D721Med (cell line): ENCODE results near the gene NOL12.

Experiments used
- DNase-seq: peaks from one replicate; pipeline ENCODE4 v3.0.0; 2011; ENCODE audit warnings: low spot score; ENCODE audit not compliant: insufficient read length
- FAIRE-seq: peaks from 2 replicates; lab custom pipeline; 2011; peaks lifted over from hg19 to GRCh38; lab: Jason Lieb, UNC
- TF ChIP-seq, protein P1 (sequence below): IDR thresholded peaks from 2 replicates; pipeline ENCODE4 v1.5.1; 2012; ENCODE audit warnings: mild to moderate bottlenecking, control low read depth; ENCODE audit not compliant: insufficient read depth; ENCODE audit errors: missing control alignments

NOL12 gene

DNA sequence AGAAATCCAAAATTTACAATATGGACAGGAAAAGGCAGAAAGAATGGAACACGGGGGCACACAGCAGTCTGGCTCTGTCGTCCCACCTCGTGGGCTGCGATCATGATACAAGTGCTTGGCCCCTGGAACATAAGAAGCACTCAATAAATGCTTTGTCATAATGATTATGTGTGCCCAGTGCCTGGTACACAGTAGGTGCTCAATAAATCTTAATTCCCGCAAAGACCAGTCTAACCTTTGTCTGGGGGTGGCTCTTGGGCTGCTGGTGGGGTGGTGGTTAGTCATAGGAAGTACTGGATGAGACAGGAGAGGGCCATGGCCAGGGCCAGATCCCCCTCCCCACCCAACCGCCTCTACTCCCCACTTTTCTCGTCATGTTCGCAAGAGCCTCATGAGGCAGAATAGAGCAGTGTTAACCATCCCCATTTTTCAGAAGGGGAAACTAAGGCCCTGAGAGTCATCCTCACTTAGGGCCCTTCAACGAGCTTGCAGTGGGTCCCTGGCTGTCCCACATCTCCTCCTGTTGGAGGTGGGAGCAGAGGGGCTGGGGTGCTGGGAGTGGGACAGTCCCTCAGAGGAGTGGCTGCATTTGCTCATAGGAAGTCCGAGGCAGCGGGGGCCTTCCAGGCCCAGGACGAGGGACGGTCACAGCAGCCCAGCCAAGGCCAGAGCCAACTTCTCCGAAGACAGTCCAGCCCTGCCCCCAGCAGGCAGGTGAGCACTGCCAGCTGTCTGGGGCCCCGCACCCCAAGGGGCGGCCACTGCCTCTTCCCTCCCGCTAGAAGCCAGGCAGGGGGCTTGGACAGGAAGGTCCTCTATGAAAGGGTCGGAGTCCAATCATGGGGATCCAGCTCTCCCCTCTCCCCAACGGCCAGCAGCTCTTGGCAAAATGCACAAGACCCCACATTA, 46.8 kb downstream of the NOL12 start:
- no peak for DNase-seq
- TF ChIP-seq, protein P1, sequence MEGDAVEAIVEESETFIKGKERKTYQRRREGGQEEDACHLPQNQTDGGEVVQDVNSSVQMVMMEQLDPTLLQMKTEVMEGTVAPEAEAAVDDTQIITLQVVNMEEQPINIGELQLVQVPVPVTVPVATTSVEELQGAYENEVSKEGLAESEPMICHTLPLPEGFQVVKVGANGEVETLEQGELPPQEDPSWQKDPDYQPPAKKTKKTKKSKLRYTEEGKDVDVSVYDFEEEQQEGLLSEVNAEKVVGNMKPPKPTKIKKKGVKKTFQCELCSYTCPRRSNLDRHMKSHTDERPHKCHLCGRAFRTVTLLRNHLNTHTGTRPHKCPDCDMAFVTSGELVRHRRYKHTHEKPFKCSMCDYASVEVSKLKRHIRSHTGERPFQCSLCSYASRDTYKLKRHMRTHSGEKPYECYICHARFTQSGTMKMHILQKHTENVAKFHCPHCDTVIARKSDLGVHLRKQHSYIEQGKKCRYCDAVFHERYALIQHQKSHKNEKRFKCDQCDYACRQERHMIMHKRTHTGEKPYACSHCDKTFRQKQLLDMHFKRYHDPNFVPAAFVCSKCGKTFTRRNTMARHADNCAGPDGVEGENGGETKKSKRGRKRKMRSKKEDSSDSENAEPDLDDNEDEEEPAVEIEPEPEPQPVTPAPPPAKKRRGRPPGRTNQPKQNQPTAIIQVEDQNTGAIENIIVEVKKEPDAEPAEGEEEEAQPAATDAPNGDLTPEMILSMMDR = no peak
- no peak for FAIRE-seq

DNA sequence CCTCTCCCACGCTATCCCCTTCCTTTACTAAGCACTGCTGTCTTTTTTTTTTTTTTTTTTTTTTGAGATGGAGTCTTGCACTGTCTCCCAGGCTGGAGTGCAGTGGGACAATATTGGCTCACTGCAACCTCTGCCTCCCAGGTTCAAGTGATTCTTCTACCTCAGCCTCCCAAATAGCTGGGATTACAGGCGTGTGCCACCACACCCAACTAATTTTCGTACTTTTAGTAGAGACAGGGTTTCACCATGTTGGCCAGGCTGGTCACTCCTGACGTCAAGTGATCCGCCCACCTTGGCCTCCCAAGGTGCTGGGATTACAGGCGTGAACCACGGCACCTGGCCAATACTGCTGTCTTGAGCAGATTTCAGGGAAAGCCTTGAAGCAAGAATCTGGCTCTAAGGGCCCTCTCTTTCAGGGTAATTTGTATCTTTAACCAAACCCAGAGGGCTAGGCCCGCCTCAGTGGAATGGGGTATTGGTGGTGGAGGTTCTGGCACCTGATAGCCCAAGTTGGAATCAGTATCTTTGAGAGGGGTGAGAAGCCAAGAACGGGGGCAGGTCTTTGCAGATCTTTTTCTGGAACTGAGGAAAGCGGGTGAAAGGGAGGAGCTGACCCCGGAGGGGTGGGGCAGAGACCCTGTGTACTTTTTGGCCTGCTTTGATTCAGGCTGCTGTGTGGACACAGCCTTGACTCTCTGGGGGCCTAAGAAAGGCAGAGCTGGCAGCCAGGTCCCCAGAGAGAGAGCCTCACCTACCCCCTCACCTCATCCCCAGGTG, 47.7 kb downstream of the NOL12 start:
- TF ChIP-seq, protein P1 = no peak
- FAIRE-seq (no peak), DNase-seq (no peak)

DNA sequence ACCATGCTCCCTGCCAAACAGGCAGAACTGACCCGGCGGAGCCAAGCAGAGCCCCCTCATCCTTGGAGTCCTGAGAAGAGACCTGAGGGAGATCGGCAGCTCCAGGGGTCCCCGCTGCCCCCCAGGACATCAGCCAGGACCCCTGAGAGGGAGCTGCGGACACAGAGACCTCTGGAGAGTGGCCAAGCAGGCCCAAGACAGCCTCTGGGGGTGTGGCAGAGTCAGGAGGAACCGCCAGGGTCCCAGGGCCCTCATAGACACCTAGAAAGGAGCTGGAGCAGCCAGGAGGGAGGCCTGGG, 48.2 kb downstream of the NOL12 start:
- FAIRE-seq = no peak

DNA sequence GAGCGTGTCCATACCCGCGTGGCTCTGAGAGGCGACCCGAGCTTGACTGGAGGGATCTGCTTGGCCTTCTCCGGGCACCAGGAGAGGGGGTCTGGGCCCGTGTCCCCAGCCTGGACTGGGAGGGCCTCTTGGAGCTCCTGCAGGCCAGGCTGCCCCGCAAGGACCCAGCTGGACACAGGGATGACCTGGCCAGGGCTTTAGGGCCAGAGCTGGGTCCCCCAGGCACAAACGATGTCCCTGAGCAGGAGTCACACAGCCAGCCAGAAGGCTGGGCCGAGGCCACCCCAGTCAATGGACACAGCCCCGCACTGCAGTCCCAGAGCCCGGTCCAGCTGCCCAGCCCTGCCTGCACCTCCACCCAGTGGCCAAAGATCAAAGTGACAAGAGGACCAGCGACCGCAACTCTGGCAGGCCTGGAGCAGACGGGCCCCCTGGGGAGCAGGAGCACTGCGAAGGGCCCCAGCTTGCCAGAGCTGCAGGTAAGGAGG, 48.9 kb downstream of the NOL12 start:
- FAIRE-seq (no peak), DNase-seq (no peak)

More for the DNA sequence above, 48.2 kb downstream of the NOL12 start:
- TF ChIP-seq, protein P1 = no peak
- no peak for DNase-seq

DNA sequence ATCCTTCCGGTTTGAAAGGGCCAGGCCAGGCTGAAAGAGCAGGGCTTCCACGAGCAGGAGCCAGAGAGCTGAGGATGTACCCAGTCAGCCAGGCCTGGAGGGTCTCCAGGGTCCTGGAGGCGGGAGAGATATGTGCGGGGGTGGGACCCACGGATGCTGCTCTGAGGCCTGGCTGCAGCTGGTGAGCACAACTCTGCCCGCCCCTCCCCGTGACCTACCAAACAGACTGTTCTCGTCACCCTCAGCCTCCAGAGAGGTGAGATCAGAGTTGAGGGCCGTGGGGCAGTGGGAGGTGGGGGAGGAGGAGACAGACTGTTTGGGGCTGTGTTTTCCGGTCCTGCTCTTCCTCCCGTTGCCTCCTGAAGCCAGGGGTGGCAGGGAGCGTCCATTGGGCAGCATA, 52.9 kb downstream of the NOL12 start:
- FAIRE-seq (no peak), DNase-seq (no peak)
- TF ChIP-seq, protein P1 = no peak

More for the DNA sequence above, 48.9 kb downstream of the NOL12 start:
- TF ChIP-seq, protein P1 = no peak

DNA sequence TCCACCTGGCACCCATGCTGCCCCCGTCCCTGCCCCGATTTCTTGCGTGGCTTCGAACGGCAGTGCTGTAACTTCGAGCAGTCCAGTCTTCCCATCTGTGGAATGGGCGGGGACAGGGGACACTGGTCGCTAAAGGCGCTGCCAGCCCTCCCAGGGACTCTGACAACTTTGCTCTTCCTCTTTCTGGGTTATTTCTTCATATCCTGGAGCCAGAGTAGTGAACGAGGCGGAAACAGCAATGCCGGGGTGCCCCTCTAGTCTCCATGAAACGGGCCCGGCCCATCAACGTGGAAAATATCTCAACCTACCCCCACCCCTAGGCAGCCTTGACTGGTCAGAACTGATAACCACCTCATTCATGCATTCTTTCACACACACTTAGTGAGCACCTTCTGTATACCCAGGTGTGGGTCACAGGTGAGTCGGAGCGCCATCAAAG, 53.5 kb downstream of the NOL12 start:
- DNase-seq = no peak
- TF ChIP-seq, protein P1 = no peak
- no peak for FAIRE-seq
